SK-N-SH treated with all-trans-retinoic acid at 6 μM for 48 hours (cell line): ENCODE data around the gene RHBDF2.
"Not testable (repeated sequence)": the region's sequence is repeated elsewhere in the genome, so short reads cannot be mapped to it uniquely, and the experiment has no call there.

Source experiments
- ARNTL ChIP-seq: fragments of 450-650 bp; formaldehyde crosslinking; IDR thresholded peaks from 2 replicates; pipeline ENCODE4 v1.5.0; 2020; ENCODE audit warnings: low read depth, mild to moderate bottlenecking, moderate library complexity, borderline replicate concordance
- BACH2 ChIP-seq: fragments of 250-450 bp; sonication (Bioruptor Pico); IDR thresholded peaks from 2 replicates; pipeline ENCODE4 v1.9.0; 2021; ENCODE audit warnings: mild to moderate bottlenecking, borderline replicate concordance
- OSR1 ChIP-seq: fragments of 250-450 bp; sonication (Bioruptor Pico); IDR thresholded peaks from 2 replicates; pipeline ENCODE4 v1.8.0; 2022; ENCODE audit warnings: moderate library complexity, mild to moderate bottlenecking, inconsistent platforms
- PPARA ChIP-seq: fragments of 250-450 bp; sonication (Bioruptor Pico); IDR thresholded peaks from 2 replicates; pipeline ENCODE4 v1.5.0; 2020; ENCODE audit warnings: mild to moderate bottlenecking, borderline replicate concordance
- RARB ChIP-seq: fragments of 250-450 bp; sonication (Bioruptor Pico); IDR thresholded peaks from 2 replicates; pipeline ENCODE4 v1.8.0; 2021; ENCODE audit warnings: mild to moderate bottlenecking, moderate library complexity
- SNAI2 ChIP-seq: fragments of 250-450 bp; sonication (Bioruptor Pico); IDR thresholded peaks from 2 replicates; pipeline ENCODE4 v1.5.0; 2020; ENCODE audit warnings: mild to moderate bottlenecking, moderate library complexity
- TOX ChIP-seq: fragments of 250-450 bp; sonication (Bioruptor Pico); IDR thresholded peaks from 2 replicates; pipeline ENCODE4 v1.8.0; 2021; ENCODE audit warnings: mild to moderate bottlenecking, moderate library complexity, borderline replicate concordance
- ZC3H10 ChIP-seq: fragments of 250-450 bp; sonication (Bioruptor Pico); IDR thresholded peaks from 2 replicates; pipeline ENCODE4 v1.5.1; 2021; ENCODE audit warnings: mild to moderate bottlenecking, moderate library complexity
- ZFP30 ChIP-seq: fragments of 450-650 bp; formaldehyde crosslinking; IDR thresholded peaks from 2 replicates; pipeline ENCODE4 v1.5.0; 2022; ENCODE audit warnings: mild to moderate bottlenecking, moderate library complexity
- ZNF565 ChIP-seq: fragments of 450-650 bp; formaldehyde crosslinking; conservative IDR thresholded peaks from 2 replicates; pipeline ENCODE4 v1.5.0; 2020; ENCODE audit warnings: low read depth, mild to moderate bottlenecking, moderate library complexity
- ZNF8 ChIP-seq: fragments of 450-650 bp; formaldehyde crosslinking; IDR thresholded peaks from 2 replicates; pipeline ENCODE4 v1.5.0; 2020; ENCODE audit warnings: mild to moderate bottlenecking, moderate library complexity
- TF ChIP-seq, protein P1 (sequence below): fragments of 250-450 bp; sonication (Bioruptor Pico); IDR thresholded peaks from 2 replicates; pipeline ENCODE4 v1.8.0; 2020; ENCODE audit warnings: mild to moderate bottlenecking, moderate library complexity, borderline replicate concordance
- TF ChIP-seq, protein P2 (sequence below): fragments of 250-450 bp; sonication (Bioruptor Pico); IDR thresholded peaks from 2 replicates; pipeline ENCODE4 v1.5.0; 2020; ENCODE audit warnings: mild to moderate bottlenecking, moderate library complexity

GRCh38 chr17:76533640-76534359, 32.6 kb upstream of the RHBDF2 start:
- TF ChIP-seq OSR1; SNAI2 (CRISPR knock-in tag); BACH2 (CRISPR knock-in tag); ZFP30 (CRISPR knock-in tag); ZNF8; TOX; PPARA; ARNTL; ZNF565 (CRISPR knock-in tag); RARB (CRISPR knock-in tag); ZC3H10 (CRISPR knock-in tag): not testable (repeated sequence)
- TF ChIP-seq, protein P1, sequence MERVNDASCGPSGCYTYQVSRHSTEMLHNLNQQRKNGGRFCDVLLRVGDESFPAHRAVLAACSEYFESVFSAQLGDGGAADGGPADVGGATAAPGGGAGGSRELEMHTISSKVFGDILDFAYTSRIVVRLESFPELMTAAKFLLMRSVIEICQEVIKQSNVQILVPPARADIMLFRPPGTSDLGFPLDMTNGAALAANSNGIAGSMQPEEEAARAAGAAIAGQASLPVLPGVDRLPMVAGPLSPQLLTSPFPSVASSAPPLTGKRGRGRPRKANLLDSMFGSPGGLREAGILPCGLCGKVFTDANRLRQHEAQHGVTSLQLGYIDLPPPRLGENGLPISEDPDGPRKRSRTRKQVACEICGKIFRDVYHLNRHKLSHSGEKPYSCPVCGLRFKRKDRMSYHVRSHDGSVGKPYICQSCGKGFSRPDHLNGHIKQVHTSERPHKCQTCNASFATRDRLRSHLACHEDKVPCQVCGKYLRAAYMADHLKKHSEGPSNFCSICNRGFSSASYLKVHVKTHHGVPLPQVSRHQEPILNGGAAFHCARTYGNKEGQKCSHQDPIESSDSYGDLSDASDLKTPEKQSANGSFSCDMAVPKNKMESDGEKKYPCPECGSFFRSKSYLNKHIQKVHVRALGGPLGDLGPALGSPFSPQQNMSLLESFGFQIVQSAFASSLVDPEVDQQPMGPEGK (CRISPR knock-in tag) = not testable (repeated sequence)
- TF ChIP-seq, protein P2, sequence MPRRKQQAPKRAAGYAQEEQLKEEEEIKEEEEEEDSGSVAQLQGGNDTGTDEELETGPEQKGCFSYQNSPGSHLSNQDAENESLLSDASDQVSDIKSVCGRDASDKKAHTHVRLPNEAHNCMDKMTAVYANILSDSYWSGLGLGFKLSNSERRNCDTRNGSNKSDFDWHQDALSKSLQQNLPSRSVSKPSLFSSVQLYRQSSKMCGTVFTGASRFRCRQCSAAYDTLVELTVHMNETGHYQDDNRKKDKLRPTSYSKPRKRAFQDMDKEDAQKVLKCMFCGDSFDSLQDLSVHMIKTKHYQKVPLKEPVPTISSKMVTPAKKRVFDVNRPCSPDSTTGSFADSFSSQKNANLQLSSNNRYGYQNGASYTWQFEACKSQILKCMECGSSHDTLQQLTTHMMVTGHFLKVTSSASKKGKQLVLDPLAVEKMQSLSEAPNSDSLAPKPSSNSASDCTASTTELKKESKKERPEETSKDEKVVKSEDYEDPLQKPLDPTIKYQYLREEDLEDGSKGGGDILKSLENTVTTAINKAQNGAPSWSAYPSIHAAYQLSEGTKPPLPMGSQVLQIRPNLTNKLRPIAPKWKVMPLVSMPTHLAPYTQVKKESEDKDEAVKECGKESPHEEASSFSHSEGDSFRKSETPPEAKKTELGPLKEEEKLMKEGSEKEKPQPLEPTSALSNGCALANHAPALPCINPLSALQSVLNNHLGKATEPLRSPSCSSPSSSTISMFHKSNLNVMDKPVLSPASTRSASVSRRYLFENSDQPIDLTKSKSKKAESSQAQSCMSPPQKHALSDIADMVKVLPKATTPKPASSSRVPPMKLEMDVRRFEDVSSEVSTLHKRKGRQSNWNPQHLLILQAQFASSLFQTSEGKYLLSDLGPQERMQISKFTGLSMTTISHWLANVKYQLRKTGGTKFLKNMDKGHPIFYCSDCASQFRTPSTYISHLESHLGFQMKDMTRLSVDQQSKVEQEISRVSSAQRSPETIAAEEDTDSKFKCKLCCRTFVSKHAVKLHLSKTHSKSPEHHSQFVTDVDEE (CRISPR knock-in tag) = not testable (repeated sequence)
